Endodermal cell (in vitro differentiated cells): ENCODE results near the gene NDUFA12. TPM values are rescaled to one million over a fixed set of nuclear protein-coding genes. Genes with fewer than 3 reads are reported as not detected.

ENCODE experiments used
- DNase-seq: peaks from one replicate; pipeline ENCODE4 v3.0.0-alpha.2; 2017
- H3K27ac ChIP-seq: 2 replicates; pipeline ENCODE4 v1.5.1; 2013; ENCODE audit warnings: mild to moderate bottlenecking, low read depth, low read length, moderate library complexity
- H3K27me3 ChIP-seq: 2 replicates; pipeline ENCODE4 v1.6.1; 2013; ENCODE audit warnings: mild to moderate bottlenecking, low read length, moderate library complexity; ENCODE audit not compliant: insufficient read depth, control insufficient read depth, poor library complexity, severe bottlenecking
- H3K36me3 ChIP-seq: 2 replicates; pipeline ENCODE4 v1.7.0; 2013; ENCODE audit warnings: mild to moderate bottlenecking, low read length, moderate library complexity; ENCODE audit not compliant: control insufficient read depth, insufficient read depth
- H3K4me1 ChIP-seq: one replicate; pipeline ENCODE4 v1.7.0; 2013; ENCODE audit warnings: low read length; ENCODE audit not compliant: control insufficient read depth, insufficient read depth
- H3K4me3 ChIP-seq: 2 replicates; pipeline ENCODE4 v1.5.1; 2013; ENCODE audit warnings: mild to moderate bottlenecking, low read length, moderate library complexity
- H3K9ac ChIP-seq: 2 replicates; pipeline ENCODE4 v1.6.1; 2013; ENCODE audit warnings: mild to moderate bottlenecking, low read length, moderate library complexity; ENCODE audit not compliant: poor library complexity, severe bottlenecking; ENCODE audit errors: extremely low read depth
- H3K9me3 ChIP-seq: 2 replicates; pipeline ENCODE4 v1.6.1; 2013; ENCODE audit warnings: mild to moderate bottlenecking, low read length, moderate library complexity; ENCODE audit not compliant: control insufficient read depth
- H3K27ac Mint-ChIP-seq: 2 replicates; pipeline ENCODE4 v1.8.0; 2020; ENCODE audit warnings: mixed read lengths
- H3K27me3 Mint-ChIP-seq: 2 replicates; pipeline ENCODE4 v1.8.0; 2021; ENCODE audit warnings: mild to moderate bottlenecking, mixed read lengths; ENCODE audit not compliant: insufficient read depth
- H3K36me3 Mint-ChIP-seq: 2 replicates; pipeline ENCODE4 v1.8.0; 2020; ENCODE audit warnings: low read depth, mixed read lengths
- H3K4me1 Mint-ChIP-seq: 2 replicates; pipeline ENCODE4 v1.8.0; 2020; ENCODE audit warnings: mixed read lengths
- H3K4me3 Mint-ChIP-seq: 2 replicates; pipeline ENCODE4 v1.8.0; 2020; ENCODE audit warnings: mild to moderate bottlenecking, moderate library complexity, mixed read lengths
- H3K9me3 Mint-ChIP-seq: 2 replicates; pipeline ENCODE4 v1.8.0; 2020; ENCODE audit warnings: mild to moderate bottlenecking, mixed read lengths
- WGBS, 2 experiments: methylation state at CpG; one replicate each; pipeline versions ENCODE4 v1.1.5 to v1.1.7; 2013; ENCODE audit warnings: missing lambda C conversion rate in 2 of 2, mixed read lengths in 1 of 2; ENCODE audit not compliant: insufficient coverage in 1 of 2, insufficient read length in 1 of 2; 5-methylcytosine and 5-hydroxymethylcytosine counted together
- total RNA-seq, 2 donors: library from RNA; stranded (reverse); fragmentation: NEBNext Ultra II Directional in 1 of 2; extraction: Animal tissue kit (Norgen Biotek cat#: 25700) in 1 of 2; gene quantifications; 2 replicates in 1 of 2; 3 replicates in 1 of 2; pipeline ENCODE4 v1.2.1, GENCODE V29; 2021
- TF ChIP-seq, protein P1 (sequence below): fragments of 200-600 bp; sonication (generic); conservative IDR thresholded peaks from 2 replicates; pipeline ENCODE4 v1.5.0; 2021; ENCODE audit warnings: antibody characterized with exemption, mild to moderate bottlenecking

The NDUFA12 gene
- total RNA-seq, 2 donors from 2014 or later: 113 to 131 TPM

GRCh38 chr12:95016120-95016519, 12.6 kb upstream of the NDUFA12 start:
- H3K9me3 Mint-ChIP-seq: peaks cover 6% of the 10 kb centered on the region
- no peaks in the 10 kb centered on the region for H3K4me1 Mint-ChIP-seq

GRCh38 chr12:95014554-95014953, 11.1 kb upstream of the NDUFA12 start:
- TF ChIP-seq, protein P1, sequence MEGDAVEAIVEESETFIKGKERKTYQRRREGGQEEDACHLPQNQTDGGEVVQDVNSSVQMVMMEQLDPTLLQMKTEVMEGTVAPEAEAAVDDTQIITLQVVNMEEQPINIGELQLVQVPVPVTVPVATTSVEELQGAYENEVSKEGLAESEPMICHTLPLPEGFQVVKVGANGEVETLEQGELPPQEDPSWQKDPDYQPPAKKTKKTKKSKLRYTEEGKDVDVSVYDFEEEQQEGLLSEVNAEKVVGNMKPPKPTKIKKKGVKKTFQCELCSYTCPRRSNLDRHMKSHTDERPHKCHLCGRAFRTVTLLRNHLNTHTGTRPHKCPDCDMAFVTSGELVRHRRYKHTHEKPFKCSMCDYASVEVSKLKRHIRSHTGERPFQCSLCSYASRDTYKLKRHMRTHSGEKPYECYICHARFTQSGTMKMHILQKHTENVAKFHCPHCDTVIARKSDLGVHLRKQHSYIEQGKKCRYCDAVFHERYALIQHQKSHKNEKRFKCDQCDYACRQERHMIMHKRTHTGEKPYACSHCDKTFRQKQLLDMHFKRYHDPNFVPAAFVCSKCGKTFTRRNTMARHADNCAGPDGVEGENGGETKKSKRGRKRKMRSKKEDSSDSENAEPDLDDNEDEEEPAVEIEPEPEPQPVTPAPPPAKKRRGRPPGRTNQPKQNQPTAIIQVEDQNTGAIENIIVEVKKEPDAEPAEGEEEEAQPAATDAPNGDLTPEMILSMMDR: no peak
- Mint-ChIP-seq H3K9me3 (peaks cover 6% of the 10 kb centered on the region), H3K27ac (no peak overlapping the region), H3K36me3 (peaks cover 12% of the 10 kb centered on the region), H3K4me1 (no peaks in the 10 kb centered on the region), H3K27me3 (no peaks in the 10 kb centered on the region), H3K4me3 (no peak overlapping the region)
- Histone ChIP-seq H3K27me3 (no peaks in the 10 kb centered on the region), H3K27ac (no peak overlapping the region), H3K36me3 (no peaks in the 10 kb centered on the region), H3K4me3 (no peak overlapping the region), H3K9me3 (no peaks in the 10 kb centered on the region), H3K4me1 (no peaks in the 10 kb centered on the region), H3K9ac (no peak overlapping the region)
- DNase-seq: no peak

More at GRCh38 chr12:95016120-95016519, 12.6 kb upstream of the NDUFA12 start:
- Mint-ChIP-seq H3K36me3 (peaks cover 14% of the 10 kb centered on the region), H3K4me3 (no peak overlapping the region), H3K27ac (no peak overlapping the region), H3K27me3 (no peaks in the 10 kb centered on the region)
- Histone ChIP-seq H3K36me3 (peaks cover 2% of the 10 kb centered on the region), H3K9me3 (no peaks in the 10 kb centered on the region), H3K4me1 (no peaks in the 10 kb centered on the region), H3K9ac (no peak overlapping the region), H3K27me3 (no peaks in the 10 kb centered on the region), H3K4me3 (no peak overlapping the region), H3K27ac (no peak overlapping the region)
- 100% methylated on average over 2 of the region's 2 CpGs; no CpG with 5 or more reads in 1 of the 2 experiments for WGBS, 2 experiments
- no peak for DNase-seq
- TF ChIP-seq, protein P1: no peak

GRCh38 chr12:95006206-95006605, 2.7 kb upstream of the NDUFA12 start:
- Mint-ChIP-seq H3K36me3 (peaks cover 6% of the 10 kb centered on the region), H3K4me1 (peaks cover 3% of the 10 kb centered on the region), H3K9me3 (peaks cover 30% of the 10 kb centered on the region), H3K27ac (no peak overlapping the region), H3K4me3 (no peak overlapping the region), H3K27me3 (peaks cover 6% of the 10 kb centered on the region)
- H3K9me3 ChIP-seq: peaks cover 37% of the 10 kb centered on the region
- H3K27ac ChIP-seq: no peak overlapping the region
- no peaks in the 10 kb centered on the region for H3K27me3 ChIP-seq
- H3K4me1 ChIP-seq: no peaks in the 10 kb centered on the region
- H3K36me3 ChIP-seq: peaks cover 2% of the 10 kb centered on the region
- no peak overlapping the region for H3K9ac ChIP-seq
- no peak for DNase-seq
- 79 to 94% methylated on average over 3 to 4 of the region's 4 CpGs for WGBS, 2 experiments
- H3K4me3 ChIP-seq: no peak overlapping the region
- TF ChIP-seq, protein P1: no peak
